Natural killer cell (primary cell): ENCODE data around the gene GTF2H1. TPM values are rescaled to one million over a fixed set of nuclear protein-coding genes. Genes with fewer than 3 reads are reported as not detected.

Experiments
- ATAC-seq, 3 donors: fragments of 150-1000 bp in 2 of 3; fragments of 200-7000 bp in 1 of 3; cut with Tn5 transposase; 1 replicate in 1 of 3; 2 replicates in 2 of 3; pipeline ENCODE4 v1.10.0; 2021; ENCODE audit warnings: mild to moderate bottlenecking in 2 of 3, moderate library complexity in 2 of 3
- DNase-seq, 2 donors: peaks; one replicate each; pipeline versions ENCODE4 v3.0.0 to v3.0.0-alpha.2; 2013 to 2021; ENCODE audit warnings: mixed read lengths in 1 of 2
- H3K27ac ChIP-seq: one replicate; pipeline ENCODE4 v1.5.1; 2013; ENCODE audit warnings: mild to moderate bottlenecking, low read length
- H3K27me3 ChIP-seq: one replicate; pipeline ENCODE4 v1.6.1; 2013; ENCODE audit warnings: low read length; ENCODE audit not compliant: control insufficient read depth, insufficient read depth
- H3K36me3 ChIP-seq: one replicate; pipeline ENCODE4 v1.6.1; 2013; ENCODE audit warnings: low read length; ENCODE audit not compliant: control insufficient read depth, insufficient read depth
- H3K4me1 ChIP-seq: one replicate; pipeline ENCODE4 v1.6.1; 2013; ENCODE audit warnings: low read length; ENCODE audit not compliant: control insufficient read depth, insufficient read depth
- H3K4me3 ChIP-seq: one replicate; pipeline ENCODE4 v1.5.1; 2013; ENCODE audit warnings: low read length
- H3K9me3 ChIP-seq: one replicate; pipeline ENCODE4 v1.6.1; 2013; ENCODE audit warnings: low read length; ENCODE audit not compliant: control insufficient read depth, insufficient read depth
- H3K27ac Mint-ChIP-seq, 2 donors: one replicate each; pipeline ENCODE4 v1.8.0; 2022; ENCODE audit warnings: mild to moderate bottlenecking in 2 of 2, mixed read lengths in 2 of 2, moderate library complexity in 1 of 2
- H3K27me3 Mint-ChIP-seq, 2 donors: one replicate each; pipeline ENCODE4 v1.8.0; 2022; ENCODE audit warnings: low read depth in 2 of 2, mixed read lengths in 2 of 2
- H3K36me3 Mint-ChIP-seq: one replicate; pipeline ENCODE4 v1.8.0; 2022; ENCODE audit warnings: mixed read lengths
- H3K4me1 Mint-ChIP-seq, 2 donors: one replicate each; pipeline ENCODE4 v1.8.0; 2022; ENCODE audit warnings: mixed read lengths in 2 of 2
- H3K4me3 Mint-ChIP-seq: one replicate; pipeline ENCODE4 v1.8.0; 2022; ENCODE audit warnings: mild to moderate bottlenecking, moderate library complexity, mixed read lengths
- H3K9me3 Mint-ChIP-seq, 2 donors: one replicate each; pipeline ENCODE4 v1.8.0; 2022; ENCODE audit warnings: mixed read lengths in 2 of 2
- CTCF ChIP-seq: fragments of 200-600 bp; IDR thresholded peaks from one replicate; pipeline ENCODE4 v1.8.0; 2022; ENCODE audit warnings: antibody characterized with exemption
- WGBS: methylation state at CpG from one replicate; pipeline ENCODE4 v1.1.7; 2013; ENCODE audit warnings: missing lambda C conversion rate; ENCODE audit not compliant: insufficient coverage; 5-methylcytosine and 5-hydroxymethylcytosine counted together
- intact Hi-C: fragments of 100-400 bp; cut with micrococcal nuclease; formaldehyde crosslinking; loops from one replicate; pipeline ENCODE4 v1.14.2; 2022
- total RNA-seq, 4 donors: library from RNA; stranded (reverse); fragments of 120-200 nt in 1 of 4; gene quantifications; one replicate each; pipeline versions ENCODE4 v1.2.3 to v1.2.4, GENCODE V29; 2013 to 2022

Gene GTF2H1
- total RNA-seq, 3 donors from 2014 or later (not counting 1 experiment from before 2014, with no cell fraction given): 18.4 to 31.5 (median 22.4) TPM

GRCh38 chr11:18372201-18372600 is 49.8 kb downstream of the GTF2H1 start:
- Mint-ChIP-seq H3K4me1 (no peaks in the 10 kb centered on the region), H3K9me3 (no peaks in the 10 kb centered on the region), H3K4me3 (no peak overlapping the region), H3K36me3 (no peaks in the 10 kb centered on the region), H3K27me3 (no peaks in the 10 kb centered on the region), H3K27ac (no peak overlapping the region)
- no peak for TF ChIP-seq CTCF
- no peak overlapping the region for H3K27ac ChIP-seq
- DNase-seq (no peak), ATAC-seq (no peak)
- no peak overlapping the region for H3K4me3 ChIP-seq
- 93% methylated on average over 1 of the region's 2 CpGs for WGBS
- H3K4me1 ChIP-seq: no peaks in the 10 kb centered on the region
- H3K9me3 ChIP-seq: no peaks in the 10 kb centered on the region
- peaks cover 4% of the 10 kb centered on the region for H3K36me3 ChIP-seq
- no peaks in the 10 kb centered on the region for H3K27me3 ChIP-seq
- intact Hi-C loops: no loop called here

GRCh38 chr11:18374956-18375355 is 52.6 kb downstream of the GTF2H1 start:
- Histone ChIP-seq H3K9me3 (no peaks in the 10 kb centered on the region), H3K4me1 (no peaks in the 10 kb centered on the region), H3K4me3 (no peak overlapping the region), H3K36me3 (no peaks in the 10 kb centered on the region), H3K27me3 (no peaks in the 10 kb centered on the region), H3K27ac (no peak overlapping the region)
- Mint-ChIP-seq H3K9me3 (no peaks in the 10 kb centered on the region), H3K4me3 (no peak overlapping the region), H3K27me3 (no peaks in the 10 kb centered on the region), H3K36me3 (no peaks in the 10 kb centered on the region), H3K4me1 (no peaks in the 10 kb centered on the region), H3K27ac (no peak overlapping the region)
- DNase-seq: no peak
- WGBS: 100% methylated on average over 1 of the region's 2 CpGs
- intact Hi-C loops: no loop called here
- ATAC-seq: no peak
- TF ChIP-seq CTCF: no peak

- TF ChIP-seq CTCF: no peak
- intact Hi-C loops: no loop called here
- H3K27ac Mint-ChIP-seq: no peak overlapping the region
Observed at GRCh38 chr11:18375941-18376340, 53.6 kb downstream of the GTF2H1 start.

GRCh38 chr11:18379201-18379600 is 56.8 kb downstream of the GTF2H1 start:
- Mint-ChIP-seq H3K27me3 (no peaks in the 10 kb centered on the region), H3K36me3 (no peaks in the 10 kb centered on the region), H3K4me1 (peaks cover 15 to 18% of the 10 kb centered on the region in 2 donors), H3K27ac (no peak overlapping the region), H3K9me3 (no peaks in the 10 kb centered on the region), H3K4me3 (no peak overlapping the region)
- DNase-seq: no peak
- Histone ChIP-seq H3K4me3 (no peak overlapping the region), H3K36me3 (no peaks in the 10 kb centered on the region), H3K27ac (no peak overlapping the region), H3K27me3 (no peaks in the 10 kb centered on the region), H3K9me3 (no peaks in the 10 kb centered on the region), H3K4me1 (peaks cover 15% of the 10 kb centered on the region)
- ATAC-seq: no peak
- no peak for TF ChIP-seq CTCF
- WGBS: 76% methylated on average over 2 of the region's 2 CpGs
- intact Hi-C loops: no loop called here

More at GRCh38 chr11:18375941-18376340, 53.6 kb downstream of the GTF2H1 start:
- Histone ChIP-seq H3K27me3 (no peaks in the 10 kb centered on the region), H3K27ac (no peak overlapping the region), H3K9me3 (no peaks in the 10 kb centered on the region), H3K36me3 (no peaks in the 10 kb centered on the region), H3K4me1 (no peaks in the 10 kb centered on the region), H3K4me3 (no peak overlapping the region)
- H3K4me1 Mint-ChIP-seq: no peaks in the 10 kb centered on the region
- no peak for DNase-seq
- ATAC-seq: no peak
- 90% methylated on average over 1 of the region's 1 CpG for WGBS
- H3K9me3 Mint-ChIP-seq: no peaks in the 10 kb centered on the region
- H3K4me3 Mint-ChIP-seq: no peak overlapping the region
- no peaks in the 10 kb centered on the region for H3K27me3 Mint-ChIP-seq
- H3K36me3 Mint-ChIP-seq: no peaks in the 10 kb centered on the region
